Suprapubic skin (tissue), 4 donors: Measurements from ENCODE around the gene TMPRSS6.

Experiments used
- CTCF ChIP-seq, 2 donors: fragments of 200-600 bp in 1 of 2; fragments of 450-650 bp in 1 of 2; sonication (generic) in 1 of 2; IDR thresholded peaks; one replicate each; pipeline ENCODE4 v1.5.1; 2016 to 2019; ENCODE audit warnings: antibody characterized with exemption in 2 of 2, mild to moderate bottlenecking in 1 of 2, moderate library complexity in 1 of 2
- POLR2A ChIP-seq, 2 donors: fragments of 450-650 bp; IDR thresholded peaks; one replicate each; pipeline ENCODE4 v1.6.1; 2017; ENCODE audit warnings: antibody characterized with exemption in 2 of 2, mild to moderate bottlenecking in 2 of 2, moderate library complexity in 2 of 2
- POLR2AphosphoS5 ChIP-seq, 3 donors: sonication (generic); formaldehyde crosslinking; IDR thresholded peaks; one replicate each; pipeline ENCODE4 v1.6.1; 2017; ENCODE audit warnings: antibody characterized with exemption in 3 of 3

GRCh38 chr22:37107816-37108621 lies 1.5 kb downstream of the TMPRSS6 start:
- no peak for TF ChIP-seq CTCF (IDR thresholded peaks at IDR 0.05)
- no peak for TF ChIP-seq POLR2A (IDR thresholded peaks at IDR 0.05)
- no peak for TF ChIP-seq POLR2AphosphoS5 (IDR thresholded peaks at IDR 0.05)
